OCI-LY7 (cell line): ENCODE results near the gene WDR7. TPM values are rescaled to one million over a fixed set of nuclear protein-coding genes. Genes with fewer than 3 reads are reported as not detected.

ENCODE experiments used
- BruUV-seq: library from RNA; stranded (reverse); fragments of 400-500 nt; replicated peaks from 2 replicates; lab custom pipeline; 2021; lab: Mats Ljungman, UMichigan
- CTCF ChIA-PET: fragments of 300-600 bp; sonication (Branson Sonifier 250); formaldehyde crosslinking; loops from one replicate; lab custom pipeline; 2022; ENCODE audit warnings: antibody characterized with exemption; ENCODE audit not compliant: unreplicated experiment; lab: Charles Lee
- POLR2A ChIA-PET: fragments of 300-600 bp; sonication (Branson Sonifier 250); formaldehyde crosslinking; loops from one replicate; lab custom pipeline; 2022; ENCODE audit warnings: antibody characterized with exemption; lab: Charles Lee
- DNase-seq: peaks from one replicate; pipeline ENCODE4 v3.0.0-alpha.2; 2015; ENCODE audit warnings: low spot score
- H2AFZ ChIP-seq: fragments of 200-600 bp; sonication (generic), shearing (Covaris generic); 2 replicates; pipeline ENCODE4 v1.6.1; 2014; ENCODE audit warnings: mild to moderate bottlenecking, antibody characterized with exemption, low read length, moderate library complexity
- H3K27ac ChIP-seq: fragments of 200-600 bp; sonication (generic); 2 replicates; pipeline ENCODE4 v1.5.1; 2014; ENCODE audit warnings: mixed run types, low read depth, mild to moderate bottlenecking, moderate library complexity, low read length, inconsistent platforms; ENCODE audit not compliant: poor library complexity, severe bottlenecking
- H3K36me3 ChIP-seq: fragments of 200-600 bp; sonication (generic); 2 replicates; pipeline ENCODE4 v1.6.1; 2014; ENCODE audit warnings: mild to moderate bottlenecking, antibody characterized with exemption, low read length, moderate library complexity, mixed read lengths; ENCODE audit not compliant: insufficient read depth
- H3K4me1 ChIP-seq: fragments of 200-600 bp; sonication (generic); 2 replicates; pipeline ENCODE4 v1.5.1; 2014; ENCODE audit warnings: mild to moderate bottlenecking, low read length; ENCODE audit not compliant: insufficient read depth, poor library complexity, severe bottlenecking
- H3K4me2 ChIP-seq: fragments of 200-600 bp; sonication (generic); 2 replicates; pipeline ENCODE4 v1.6.1; 2014; ENCODE audit warnings: mild to moderate bottlenecking, low read length
- H3K4me3 ChIP-seq: fragments of 200-600 bp; sonication (generic); 2 replicates; pipeline ENCODE4 v1.5.1; 2014; ENCODE audit warnings: mild to moderate bottlenecking, low read depth, low read length; ENCODE audit not compliant: poor library complexity, severe bottlenecking
- H3K79me2 ChIP-seq: fragments of 200-600 bp; sonication (generic); 2 replicates; pipeline ENCODE4 v1.6.1; 2016; ENCODE audit warnings: low read depth, mild to moderate bottlenecking, low read length, moderate library complexity, mixed read lengths; ENCODE audit not compliant: insufficient read depth
- H3K9me2 ChIP-seq: fragments of 200-600 bp; sonication (generic); 2 replicates; pipeline ENCODE4 v1.6.1; 2016; ENCODE audit warnings: mild to moderate bottlenecking, low read length, mixed read lengths; ENCODE audit not compliant: insufficient read depth
- H3K9me3 ChIP-seq: fragments of 200-600 bp; sonication (generic); 2 replicates; pipeline ENCODE4 v1.6.1; 2014; ENCODE audit warnings: mild to moderate bottlenecking, mixed run types, low read length, mixed read lengths
- H4K20me1 ChIP-seq: fragments of 200-600 bp; sonication (generic); 2 replicates; pipeline ENCODE4 v1.6.1; 2014; ENCODE audit warnings: mild to moderate bottlenecking, antibody characterized with exemption, low read length, moderate library complexity, mixed read lengths; ENCODE audit not compliant: insufficient read depth
- CTCF ChIP-seq: fragments of 200-600 bp; sonication (generic); conservative IDR thresholded peaks from 2 replicates; pipeline ENCODE4 v1.5.1; 2014; ENCODE audit warnings: mild to moderate bottlenecking, antibody characterized with exemption, low read length, moderate library complexity, mixed read lengths
- EZH2phosphoT487 ChIP-seq: fragments of 200-600 bp; sonication (generic); IDR thresholded peaks from 2 replicates; pipeline ENCODE4 v1.6.1; 2018; ENCODE audit warnings: low read depth, borderline replicate concordance, mild to moderate bottlenecking, mixed run types, antibody characterized with exemption, low read length, moderate library complexity, mixed read lengths
- intact Hi-C: fragments of 100-400 bp; cut with micrococcal nuclease; formaldehyde crosslinking; loops from one replicate; pipeline ENCODE4 v1.10.0; 2022; ENCODE audit not compliant: unreplicated experiment
- total RNA-seq, 2 experiments: library from RNA; depleted of rRNA in 1 of 2; stranded (reverse); fragments of >200 nt in 1 of 2; shearing (Covaris generic) in 1 of 2; gene quantifications; 2 replicates each; pipeline ENCODE4 v1.2.3, GENCODE V29; 2014 to 2022

WDR7 gene
- total RNA-seq, 2 experiments from 2014 or later: 13.2 to 17.1 TPM

- ChIA-PET CTCF (no interaction called here), POLR2A (interaction anchor here (0.6 kb wide), 1 partner anchor 409 kb away, joined by 6 read pairs; no protein-coding TSS in a partner anchor)
- BruUV-seq: no TSS peak
Observed at GRCh38 chr18:57022716-57023115, 371.6 kb downstream of the WDR7 start.

GRCh38 chr18:57023275-57023882, 372.2 kb downstream of the WDR7 start:
- POLR2A ChIA-PET: no interaction called here
- CTCF ChIA-PET: no interaction called here
- DNase-seq: peak; percentile 7
- no peaks in the 10 kb centered on the region for H3K79me2 ChIP-seq
- no peak overlapping the region for H3K27ac ChIP-seq
- no peaks in the 10 kb centered on the region for H4K20me1 ChIP-seq
- peak overlapping the region; percentile 41; the same call in 1 of the 2 replicates for H3K4me2 ChIP-seq
- no peak overlapping the region for H3K4me3 ChIP-seq
- peaks cover 29% of the 10 kb centered on the region for H3K4me1 ChIP-seq
- TF ChIP-seq EZH2phosphoT487: no peak
- TF ChIP-seq CTCF: no peak
- no peaks in the 10 kb centered on the region for H3K36me3 ChIP-seq
- H3K9me3 ChIP-seq: no peaks in the 10 kb centered on the region
- no peaks in the 10 kb centered on the region for H3K9me2 ChIP-seq
- no peak overlapping the region for H2AFZ ChIP-seq
- BruUV-seq: no TSS peak
- intact Hi-C loops: no loop called here

More at GRCh38 chr18:57022716-57023115, 371.6 kb downstream of the WDR7 start:
- H3K9me3 ChIP-seq: no peaks in the 10 kb centered on the region
- H2AFZ ChIP-seq: no peak overlapping the region
- intact Hi-C loops: no loop called here
- no peaks in the 10 kb centered on the region for H4K20me1 ChIP-seq
- H3K27ac ChIP-seq: no peak overlapping the region
- no peak for DNase-seq
- no peaks in the 10 kb centered on the region for H3K9me2 ChIP-seq
- H3K4me2 ChIP-seq: peak overlapping the region; percentile 41; the same call in 1 of the 2 replicates
- no peaks in the 10 kb centered on the region for H3K79me2 ChIP-seq
- no peaks in the 10 kb centered on the region for H3K36me3 ChIP-seq
- TF ChIP-seq CTCF (no peak), EZH2phosphoT487 (no peak)
- peaks cover 35% of the 10 kb centered on the region for H3K4me1 ChIP-seq
- no peak overlapping the region for H3K4me3 ChIP-seq

GRCh38 chr18:57025540-57025939, 374.4 kb downstream of the WDR7 start:
- H4K20me1 ChIP-seq: no peaks in the 10 kb centered on the region
- ChIA-PET POLR2A (no interaction called here), CTCF (no interaction called here)
- intact Hi-C loops: no loop called here
- no peaks in the 10 kb centered on the region for H3K9me2 ChIP-seq
- no peaks in the 10 kb centered on the region for H3K9me3 ChIP-seq
- BruUV-seq: no TSS peak
- H3K27ac ChIP-seq: no peak overlapping the region
- no peak for DNase-seq
- peaks cover 24% of the 10 kb centered on the region for H3K4me1 ChIP-seq
- H3K36me3 ChIP-seq: no peaks in the 10 kb centered on the region
- no peak for TF ChIP-seq CTCF
- TF ChIP-seq EZH2phosphoT487: no peak
- no peak overlapping the region for H3K4me3 ChIP-seq
- no peak overlapping the region for H2AFZ ChIP-seq
- no peak overlapping the region for H3K4me2 ChIP-seq
- H3K79me2 ChIP-seq: no peaks in the 10 kb centered on the region
